GM23248 (cell line): ENCODE measurements around the gene TENT5A.

Experiments used
- EZH2 ChIP-seq: fragments of 200-600 bp; sonication (generic); IDR thresholded peaks from 2 replicates; pipeline ENCODE4 v1.6.1; 2018; ENCODE audit warnings: antibody characterized with exemption, mild to moderate bottlenecking; ENCODE audit not compliant: insufficient read depth, poor library complexity, severe bottlenecking
- EZH2phosphoT487 ChIP-seq: fragments of 200-600 bp; sonication (generic); IDR thresholded peaks from 2 replicates; pipeline ENCODE4 v1.6.1; 2018; ENCODE audit warnings: antibody characterized with exemption, moderate library complexity, mild to moderate bottlenecking, low read depth; ENCODE audit not compliant: insufficient read depth

DNA sequence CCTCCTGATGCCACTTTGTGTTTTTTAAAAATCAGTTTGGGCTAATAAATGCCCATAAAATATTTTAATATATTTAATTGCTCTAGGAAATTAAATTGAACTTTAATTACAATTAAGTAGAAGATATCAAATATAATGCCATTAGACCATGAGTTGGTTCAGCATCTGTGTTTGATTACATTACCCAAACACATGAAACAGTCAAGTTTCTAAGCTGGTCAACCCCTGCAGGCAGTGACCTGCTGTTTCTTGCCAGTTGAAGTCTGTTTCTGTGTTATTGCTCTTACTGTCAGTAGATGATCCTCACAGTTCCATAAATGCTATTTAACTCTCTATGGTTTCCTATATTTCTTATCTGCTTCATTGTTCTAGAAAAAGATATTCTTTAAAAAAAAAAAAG lies 9.7 kb upstream of the TENT5A start:
- TF ChIP-seq EZH2phosphoT487 = no peak
- no peak for TF ChIP-seq EZH2
